ENCODE data around the gene LAG3. TPM values are rescaled to one million over a fixed set of nuclear protein-coding genes. Genes with fewer than 3 reads are reported as not detected.
A peak's percentile ranks its signal among the peaks of the same experiment; 100 is the strongest.

LAG3 gene
- total RNA-seq, 2 experiments from 2014 or later, result 0.19 TPM; not detected in 1

DNA sequence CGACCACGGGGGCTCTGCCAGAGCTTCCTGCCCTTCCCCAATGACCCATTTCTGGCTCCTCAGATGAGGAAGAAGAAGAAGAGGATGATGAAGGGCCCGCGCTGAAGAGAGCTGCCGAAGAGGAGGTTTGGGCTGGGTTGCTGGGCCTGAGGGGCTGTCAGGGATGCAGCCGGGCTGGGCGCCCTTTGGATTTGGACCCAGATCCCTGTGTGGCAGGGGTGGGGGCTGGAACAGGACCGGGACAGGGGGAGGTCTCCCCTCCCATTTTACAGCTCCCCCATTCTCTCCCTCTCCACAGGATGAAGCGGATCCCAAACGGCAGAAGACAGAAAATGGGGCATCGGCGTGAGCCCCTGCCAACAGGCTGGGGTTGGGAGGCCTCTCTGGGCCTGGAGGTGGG is 2.2 kb upstream of the LAG3 start:
- intact Hi-C loops (cut with micrococcal nuclease; ENCODE audit: unreplicated experiment), result no loop called here
- no peaks in the 10 kb centered on the region for H3K9me2 ChIP-seq (ENCODE audit: insufficient read depth, low read length)
- no peak for DNase-seq (ENCODE audit: low spot score)
- H4K20me1 ChIP-seq (ENCODE audit: insufficient read depth, low read length), result no peaks in the 10 kb centered on the region
- H3K4me3 ChIP-seq (ENCODE audit: low read depth, low read length, poor library complexity, severe bottlenecking), result no peak overlapping the region
- POLR2A ChIA-PET, result interaction anchor here (1.0 kb wide), 1 partner anchor 16 kb away, joined by 3 read pairs; no protein-coding TSS in a partner anchor
- H3K27ac ChIP-seq (ENCODE audit: low read depth, low read length, poor library complexity, severe bottlenecking), result no peak overlapping the region
- no peak overlapping the region for H2AFZ ChIP-seq (ENCODE audit: low read length)
- CTCF ChIA-PET (ENCODE audit: unreplicated experiment), result interaction anchor here (1.3 kb wide), 1 partner anchor 16 kb away, joined by 4 read pairs; no protein-coding TSS in a partner anchor
- H3K9me3 ChIP-seq (ENCODE audit: low read length), result no peaks in the 10 kb centered on the region
- no peak overlapping the region for H3K4me2 ChIP-seq (ENCODE audit: low read length)
- H3K36me3 ChIP-seq (ENCODE audit: insufficient read depth, low read length), result no peaks in the 10 kb centered on the region
- no TSS peak for BruUV-seq (replicated peaks)
- TF ChIP-seq EZH2phosphoT487 (IDR thresholded peaks at IDR 0.05; ENCODE audit: borderline replicate concordance, low read depth, low read length), result no peak
- TF ChIP-seq, protein P1, sequence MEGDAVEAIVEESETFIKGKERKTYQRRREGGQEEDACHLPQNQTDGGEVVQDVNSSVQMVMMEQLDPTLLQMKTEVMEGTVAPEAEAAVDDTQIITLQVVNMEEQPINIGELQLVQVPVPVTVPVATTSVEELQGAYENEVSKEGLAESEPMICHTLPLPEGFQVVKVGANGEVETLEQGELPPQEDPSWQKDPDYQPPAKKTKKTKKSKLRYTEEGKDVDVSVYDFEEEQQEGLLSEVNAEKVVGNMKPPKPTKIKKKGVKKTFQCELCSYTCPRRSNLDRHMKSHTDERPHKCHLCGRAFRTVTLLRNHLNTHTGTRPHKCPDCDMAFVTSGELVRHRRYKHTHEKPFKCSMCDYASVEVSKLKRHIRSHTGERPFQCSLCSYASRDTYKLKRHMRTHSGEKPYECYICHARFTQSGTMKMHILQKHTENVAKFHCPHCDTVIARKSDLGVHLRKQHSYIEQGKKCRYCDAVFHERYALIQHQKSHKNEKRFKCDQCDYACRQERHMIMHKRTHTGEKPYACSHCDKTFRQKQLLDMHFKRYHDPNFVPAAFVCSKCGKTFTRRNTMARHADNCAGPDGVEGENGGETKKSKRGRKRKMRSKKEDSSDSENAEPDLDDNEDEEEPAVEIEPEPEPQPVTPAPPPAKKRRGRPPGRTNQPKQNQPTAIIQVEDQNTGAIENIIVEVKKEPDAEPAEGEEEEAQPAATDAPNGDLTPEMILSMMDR (conservative IDR thresholded peaks at IDR 0.05; ENCODE audit: low read length), result no peak
- H3K79me2 ChIP-seq (ENCODE audit: insufficient read depth, low read depth, low read length), result no peaks in the 10 kb centered on the region
- peaks cover 38% of the 10 kb centered on the region for H3K4me1 ChIP-seq (ENCODE audit: insufficient read depth, low read length, poor library complexity, severe bottlenecking)

DNA sequence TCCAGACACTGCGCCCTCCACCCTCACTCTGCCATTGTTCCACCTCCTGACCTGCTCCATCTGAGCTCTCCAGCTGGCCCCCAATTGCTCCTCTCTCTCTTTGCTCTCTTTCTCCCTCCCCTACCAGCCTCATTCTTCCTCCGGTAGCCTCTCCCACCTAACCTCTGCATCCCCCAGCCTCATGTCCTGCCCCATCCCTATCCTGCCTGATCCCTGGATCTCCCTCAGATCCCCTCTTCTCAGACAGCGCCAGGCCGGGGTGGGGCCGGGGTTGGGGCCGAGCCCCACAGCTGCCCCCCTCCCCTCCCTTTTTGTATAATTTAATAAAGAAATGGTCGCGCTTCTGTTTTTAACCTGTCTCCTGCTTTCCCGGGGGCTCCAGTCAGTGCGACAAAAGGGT is 1.7 kb upstream of the LAG3 start:
- BruUV-seq (replicated peaks), result no TSS peak
- H3K4me3 ChIP-seq (ENCODE audit: low read depth, low read length, poor library complexity, severe bottlenecking), result no peak overlapping the region
- DNase-seq (ENCODE audit: low spot score), result no peak
- no peaks in the 10 kb centered on the region for H3K36me3 ChIP-seq (ENCODE audit: insufficient read depth, low read length)
- no peaks in the 10 kb centered on the region for H3K9me2 ChIP-seq (ENCODE audit: insufficient read depth, low read length)
- H3K79me2 ChIP-seq (ENCODE audit: insufficient read depth, low read depth, low read length), result no peaks in the 10 kb centered on the region
- no peak overlapping the region for H2AFZ ChIP-seq (ENCODE audit: low read length)
- H3K4me2 ChIP-seq (ENCODE audit: low read length), result no peak overlapping the region
- intact Hi-C loops (cut with micrococcal nuclease; ENCODE audit: unreplicated experiment), result no loop called here
- POLR2A ChIA-PET, result interaction anchor here (0.6 to 1.0 kb wide), 2 partner anchors 17 to 271 kb away, joined by 3 read pairs; no protein-coding TSS in a partner anchor
- TF ChIP-seq, protein P1 (conservative IDR thresholded peaks at IDR 0.05; ENCODE audit: low read length), result no peak
- no peak for TF ChIP-seq EZH2phosphoT487 (IDR thresholded peaks at IDR 0.05; ENCODE audit: borderline replicate concordance, low read depth, low read length)
- H3K9me3 ChIP-seq (ENCODE audit: low read length), result no peaks in the 10 kb centered on the region
- no peak overlapping the region for H3K27ac ChIP-seq (ENCODE audit: low read depth, low read length, poor library complexity, severe bottlenecking)
- CTCF ChIA-PET (ENCODE audit: unreplicated experiment), result interaction anchor here (0.7 to 1.3 kb wide), 2 partner anchors 17 to 54 kb away, joined by 3 to 4 read pairs; no protein-coding TSS in a partner anchor
- peaks cover 33% of the 10 kb centered on the region for H3K4me1 ChIP-seq (ENCODE audit: insufficient read depth, low read length, poor library complexity, severe bottlenecking)
- no peaks in the 10 kb centered on the region for H4K20me1 ChIP-seq (ENCODE audit: insufficient read depth, low read length)

DNA sequence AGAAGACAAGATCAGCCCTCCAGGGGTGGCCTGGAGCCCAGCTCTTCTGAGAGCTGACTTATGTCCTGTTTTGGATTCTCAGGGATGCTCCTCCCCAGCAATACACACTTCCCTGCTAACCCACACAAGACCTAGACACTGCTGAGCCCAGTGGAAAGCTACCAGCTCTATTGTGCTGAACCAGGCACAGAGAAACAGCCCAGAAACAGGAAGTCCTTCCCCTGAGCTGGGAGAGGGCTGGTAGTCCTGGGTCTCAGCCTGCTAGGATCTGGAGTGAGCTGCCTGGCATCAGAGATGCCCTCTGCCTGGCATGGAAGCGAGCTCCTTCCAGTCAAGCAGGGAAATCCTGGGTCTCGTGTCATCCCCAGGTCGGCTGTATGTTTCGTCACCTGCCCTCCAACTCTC is 1.2 kb upstream of the LAG3 start:
- H3K4me3 ChIP-seq (ENCODE audit: low read depth, low read length, poor library complexity, severe bottlenecking), result no peak overlapping the region
- no peak overlapping the region for H3K4me2 ChIP-seq (ENCODE audit: low read length)
- H3K9me3 ChIP-seq (ENCODE audit: low read length), result no peaks in the 10 kb centered on the region
- TF ChIP-seq EZH2phosphoT487 (IDR thresholded peaks at IDR 0.05; ENCODE audit: borderline replicate concordance, low read depth, low read length), result no peak
- TF ChIP-seq, protein P1 (conservative IDR thresholded peaks at IDR 0.05; ENCODE audit: low read length), result no peak
- H3K36me3 ChIP-seq (ENCODE audit: insufficient read depth, low read length), result no peaks in the 10 kb centered on the region
- no TSS peak for BruUV-seq (replicated peaks)
- ChIA-PET CTCF (ENCODE audit: unreplicated experiment) (interaction anchor here (0.6 to 1.3 kb wide), 3 partner anchors 17 to 150 kb away, joined by 3 to 4 read pairs (median 3); no protein-coding TSS in a partner anchor), POLR2A (interaction anchor here (0.6 to 1.1 kb wide), 3 partner anchors 17 to 272 kb away, joined by 3 read pairs; no protein-coding TSS in a partner anchor)
- H4K20me1 ChIP-seq (ENCODE audit: insufficient read depth, low read length), result no peaks in the 10 kb centered on the region
- intact Hi-C loops (cut with micrococcal nuclease; ENCODE audit: unreplicated experiment), result no loop called here
- no peak overlapping the region for H3K27ac ChIP-seq (ENCODE audit: low read depth, low read length, poor library complexity, severe bottlenecking)
- peak; percentile 41 for DNase-seq (ENCODE audit: low spot score)
- H3K9me2 ChIP-seq (ENCODE audit: insufficient read depth, low read length), result no peaks in the 10 kb centered on the region
- no peak overlapping the region for H2AFZ ChIP-seq (ENCODE audit: low read length)
- peaks cover 28% of the 10 kb centered on the region for H3K4me1 ChIP-seq (ENCODE audit: insufficient read depth, low read length, poor library complexity, severe bottlenecking)
- H3K79me2 ChIP-seq (ENCODE audit: insufficient read depth, low read depth, low read length), result no peaks in the 10 kb centered on the region
